Fibroblast of the aortic adventitia (primary cell): ENCODE measurements around the gene MAN2A1. TPM values are rescaled to one million over a fixed set of nuclear protein-coding genes. Genes with fewer than 3 reads are reported as not detected.
A peak's percentile ranks its signal among the peaks of the same experiment; 100 is the strongest.

Experiments
- DNase-seq: peaks from one replicate; pipeline ENCODE4 v3.0.0-alpha.2; 2010; ENCODE audit warnings: low read depth
- H3K4me3 ChIP-seq: 2 replicates; pipeline ENCODE4 v1.5.1; 2011; ENCODE audit warnings: low read depth, mild to moderate bottlenecking, control low read depth, low read length, moderate library complexity
- CTCF ChIP-seq: IDR thresholded peaks from 2 replicates; pipeline ENCODE4 v1.5.1; 2011; ENCODE audit warnings: mild to moderate bottlenecking, low read length, control low read depth, inconsistent platforms; ENCODE audit not compliant: insufficient read depth
- total RNA-seq: library from RNA; depleted of rRNA; stranded (reverse); fragments of >200 nt; gene quantifications from 2 replicates; pipeline ENCODE4 v1.2.3, GENCODE V29; 2012; ENCODE audit warnings: low replicate concordance

The MAN2A1 gene
- total RNA-seq, 1 donor = 62.3 TPM

GRCh38 chr5:109876030-109876725 lies 186.5 kb downstream of the MAN2A1 start:
- no peak overlapping the region for H3K4me3 ChIP-seq
- no peak for TF ChIP-seq CTCF
- DNase-seq = no peak

DNA sequence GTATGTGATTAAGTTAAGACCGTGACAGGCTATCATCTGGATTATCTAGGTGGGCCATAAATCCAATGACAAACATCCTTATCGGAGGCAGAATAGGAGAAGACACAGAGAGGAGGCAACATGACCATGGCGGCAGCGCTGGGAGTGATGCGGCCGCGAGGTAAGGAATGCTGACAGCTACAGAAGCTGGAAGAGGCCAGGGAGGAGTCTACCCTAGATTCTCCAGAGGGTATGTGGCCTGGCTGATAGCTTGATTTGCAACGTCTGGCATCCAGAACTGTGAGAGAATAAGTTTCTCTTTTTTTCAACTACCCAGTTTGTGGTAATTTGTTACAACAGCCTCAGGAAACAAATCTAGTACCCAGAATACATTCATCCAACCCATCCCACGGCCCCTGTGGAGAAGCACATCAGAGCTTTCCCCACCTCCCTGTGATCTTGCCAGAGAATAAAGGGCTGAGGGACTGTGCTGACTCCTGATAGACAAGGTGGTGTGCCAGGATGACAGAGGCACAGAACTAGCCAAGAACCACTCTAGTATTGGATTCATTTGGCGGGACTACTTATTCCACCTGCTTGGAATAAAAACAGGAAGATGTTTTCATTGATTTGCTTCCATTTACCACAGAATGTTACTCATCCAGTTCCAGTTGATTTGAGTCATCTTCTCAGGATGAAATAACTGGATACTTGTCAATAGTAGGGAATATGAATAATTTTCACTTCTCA lies 187.4 kb downstream of the MAN2A1 start:
- DNase-seq = peak; percentile 30
- no peak for TF ChIP-seq CTCF
- H3K4me3 ChIP-seq = no peak overlapping the region

DNA sequence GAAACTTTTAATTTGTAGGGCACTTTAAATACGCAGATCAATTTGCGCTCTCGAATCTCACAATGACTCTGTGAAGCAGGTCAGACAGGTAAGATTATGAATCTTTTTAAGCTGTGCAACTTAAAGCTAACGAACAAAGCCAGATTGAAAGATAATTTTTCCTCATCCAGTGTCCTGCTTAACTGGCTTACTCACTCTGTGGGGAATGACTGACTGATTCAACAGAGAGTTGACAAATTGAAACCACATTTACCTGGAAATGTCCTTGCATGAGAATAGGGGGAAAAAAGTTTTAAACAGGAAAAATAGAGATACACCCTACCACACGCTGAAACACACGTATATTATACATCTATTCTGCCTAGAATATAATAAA lies 187.9 kb downstream of the MAN2A1 start:
- H3K4me3 ChIP-seq = no peak overlapping the region
- DNase-seq = no peak

DNA sequence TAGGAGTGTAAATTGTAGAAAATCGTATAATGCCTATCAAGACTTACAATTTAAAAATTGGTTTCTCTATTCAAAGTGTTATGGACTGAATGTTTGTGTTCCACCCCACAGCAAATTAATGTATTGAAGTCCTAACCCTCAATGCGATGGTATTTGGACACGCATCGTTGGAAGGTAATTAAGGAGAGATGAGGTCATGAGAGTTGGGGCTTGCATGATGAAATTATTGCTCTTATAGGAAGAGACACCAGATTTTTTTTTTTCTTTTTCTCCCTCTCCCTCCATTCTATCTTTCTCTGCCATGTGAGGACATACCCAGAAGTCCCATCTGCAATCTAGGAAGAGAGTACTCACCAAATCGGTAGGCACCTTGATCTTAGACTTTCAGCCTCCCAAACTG lies 189.2 kb downstream of the MAN2A1 start:
- H3K4me3 ChIP-seq = no peak overlapping the region
- TF ChIP-seq CTCF = no peak
- no peak for DNase-seq

More for the DNA sequence above, 187.9 kb downstream of the MAN2A1 start:
- TF ChIP-seq CTCF = no peak

GRCh38 chr5:109880907-109881685 lies 191.4 kb downstream of the MAN2A1 start:
- no peak for TF ChIP-seq CTCF
- no peak overlapping the region for H3K4me3 ChIP-seq
- no peak for DNase-seq

DNA sequence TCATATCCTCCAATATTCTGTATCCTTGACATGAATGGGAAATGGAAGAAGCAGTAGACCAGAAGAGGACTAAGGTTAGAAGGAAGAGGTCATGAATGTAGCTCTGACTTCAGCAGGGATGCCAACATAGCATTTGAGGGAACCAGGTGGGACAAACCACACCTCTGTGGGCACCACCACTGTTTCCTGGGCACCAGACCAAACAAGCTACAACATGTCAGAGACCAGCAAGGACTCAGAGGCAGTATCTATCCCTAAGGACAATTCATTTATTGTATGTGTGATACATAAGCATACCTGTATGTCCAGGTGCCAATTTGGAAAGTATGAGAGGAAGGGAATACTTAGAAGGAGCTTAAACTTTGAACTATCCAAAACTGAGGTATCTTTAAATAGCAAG lies 192.8 kb downstream of the MAN2A1 start:
- no peak for TF ChIP-seq CTCF
- H3K4me3 ChIP-seq = no peak overlapping the region
- no peak for DNase-seq
